HG03460 (cell line): ENCODE measurements around the gene PTPRK.
A peak's percentile ranks its signal among the peaks of the same experiment; 100 is the strongest.

Source experiments
- ATAC-seq: cut with Tn5 transposase; IDR thresholded peaks from one replicate; pipeline ENCODE4 v1.9.1; 2021; ENCODE audit not compliant: unreplicated experiment

Gene PTPRK

GRCh38 chr6:128156321-128157111, 363.9 kb downstream of the PTPRK start:
- no peak for ATAC-seq

- ATAC-seq, result no peak
These were observed 364.6 kb downstream of the PTPRK start for GRCh38 chr6:128155826-128156225.

GRCh38 chr6:128152551-128152950, 367.8 kb downstream of the PTPRK start:
- ATAC-seq, result no peak

GRCh38 chr6:128150376-128150775, 370.0 kb downstream of the PTPRK start:
- ATAC-seq, result no peak

- ATAC-seq, result no peak
These were observed 370.6 kb downstream of the PTPRK start for GRCh38 chr6:128149796-128150195.

- no peak for ATAC-seq
These were observed 376.1 kb downstream of the PTPRK start for GRCh38 chr6:128144320-128144719.

- no peak for ATAC-seq
These were observed 378.5 kb downstream of the PTPRK start for GRCh38 chr6:128141932-128142331.

GRCh38 chr6:128139519-128139918, 380.9 kb downstream of the PTPRK start:
- no peak for ATAC-seq

- no peak for ATAC-seq
These were observed 381.7 kb downstream of the PTPRK start for GRCh38 chr6:128138694-128139093.

GRCh38 chr6:128135325-128135724, 385.1 kb downstream of the PTPRK start:
- no peak for ATAC-seq

- no peak for ATAC-seq
These were observed 388.8 kb downstream of the PTPRK start for GRCh38 chr6:128131566-128131965.

- ATAC-seq, result no peak
These were observed 389.4 kb downstream of the PTPRK start for GRCh38 chr6:128131036-128131435.

GRCh38 chr6:128129679-128130078, 390.7 kb downstream of the PTPRK start:
- no peak for ATAC-seq

- no peak for ATAC-seq
These were observed 392.7 kb downstream of the PTPRK start for GRCh38 chr6:128127650-128128049.

- no peak for ATAC-seq
These were observed 395.7 kb downstream of the PTPRK start for GRCh38 chr6:128124713-128125112.

GRCh38 chr6:128121610-128122009, 398.8 kb downstream of the PTPRK start:
- no peak for ATAC-seq

- no peak for ATAC-seq
These were observed 399.2 kb downstream of the PTPRK start for GRCh38 chr6:128121190-128121589.

- ATAC-seq, result no peak
These were observed 402.0 kb downstream of the PTPRK start for GRCh38 chr6:128118401-128118800.

- no peak for ATAC-seq
These were observed 402.5 kb downstream of the PTPRK start for GRCh38 chr6:128117916-128118315.

GRCh38 chr6:128114164-128114563, 406.2 kb downstream of the PTPRK start:
- ATAC-seq, result no peak

GRCh38 chr6:128112494-128112893, 407.9 kb downstream of the PTPRK start:
- ATAC-seq, result peak; percentile 78

- ATAC-seq, result no peak
These were observed 409.3 kb downstream of the PTPRK start for GRCh38 chr6:128111096-128111495.

- ATAC-seq, result no peak
These were observed 412.7 kb downstream of the PTPRK start for GRCh38 chr6:128107682-128108081.
